GM19043 (cell line): Measurements from ENCODE around the gene KMT2C.
"Not testable (repeated sequence)": the region's sequence is repeated elsewhere in the genome, so short reads cannot be mapped to it uniquely, and the experiment has no call there.

Source experiments
- ATAC-seq: cut with Tn5 transposase; IDR thresholded peaks from one replicate; pipeline ENCODE4 v1.9.1; 2021; ENCODE audit warnings: low read depth; ENCODE audit not compliant: unreplicated experiment

Gene KMT2C

DNA sequence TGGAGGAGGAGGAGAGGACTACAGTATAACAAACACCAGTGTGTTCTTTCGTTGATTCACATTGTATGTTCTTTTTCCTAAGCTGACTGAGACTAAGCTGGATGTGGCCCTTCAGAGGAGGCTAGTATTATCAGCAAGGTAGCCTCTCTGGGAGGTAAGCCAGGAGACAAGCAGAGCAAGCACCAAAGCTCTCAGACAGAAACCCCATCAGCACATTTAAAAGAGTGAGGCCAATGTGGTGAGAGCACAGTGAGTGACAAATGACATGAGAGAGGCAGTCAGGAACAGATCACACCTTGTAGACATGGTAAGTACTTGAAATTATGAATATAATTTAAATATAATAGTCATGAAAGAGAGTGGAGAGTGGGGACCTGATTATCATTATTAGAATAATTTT is 107.6 kb downstream of the KMT2C start:
- ATAC-seq = no peak

DNA sequence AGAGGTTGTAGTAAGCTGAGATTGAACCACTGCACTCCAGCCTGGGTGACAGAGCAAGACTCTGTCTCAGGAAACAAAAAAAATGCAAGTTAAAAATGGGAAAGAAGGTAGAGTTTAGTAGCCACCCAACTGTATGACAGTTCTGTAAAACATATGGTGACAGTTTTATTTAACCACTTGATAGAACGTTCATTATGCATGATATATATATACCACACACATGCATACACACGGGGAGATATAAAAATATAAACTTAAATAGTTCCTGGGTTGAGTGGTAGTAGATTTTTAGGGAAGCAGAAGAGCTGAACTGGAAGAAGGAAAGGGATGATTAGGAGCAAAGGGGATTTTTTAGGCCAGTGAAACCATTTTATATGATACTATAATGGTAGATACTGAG is 120.0 kb downstream of the KMT2C start:
- no peak for ATAC-seq

DNA sequence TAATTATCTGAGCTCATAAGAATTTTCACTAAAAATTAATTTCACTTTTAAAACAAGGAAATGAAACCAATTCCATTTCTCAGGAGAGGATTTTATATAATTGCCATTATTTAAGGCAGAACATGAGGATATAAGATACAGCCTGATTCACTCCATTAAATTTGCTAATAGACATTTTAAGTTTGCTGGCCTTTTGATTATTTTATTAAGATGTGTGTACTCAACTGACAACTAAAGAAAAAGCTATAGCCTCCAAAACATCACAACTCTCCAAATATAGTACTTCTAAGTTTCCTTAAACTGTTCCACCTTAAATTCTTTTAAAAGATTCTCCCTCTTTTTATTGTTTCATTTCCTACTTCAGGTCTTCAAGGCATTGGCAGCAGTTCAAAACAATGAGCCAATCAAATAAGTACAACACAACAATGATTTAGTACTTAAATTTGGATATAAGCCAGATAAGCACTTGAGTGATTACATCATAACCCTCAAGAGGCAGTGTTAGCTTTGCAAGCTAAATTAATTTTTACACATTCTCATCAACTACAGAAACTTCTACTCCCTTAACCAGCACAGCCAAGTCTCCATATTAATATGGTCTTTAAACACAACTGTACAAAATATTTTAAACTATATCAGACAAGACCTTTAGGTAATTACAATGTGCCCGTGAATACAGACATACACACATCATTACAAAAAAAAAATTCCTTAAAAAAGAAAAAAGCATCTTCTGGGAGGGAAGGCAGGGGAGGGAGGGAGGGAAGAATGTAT is 121.8 kb downstream of the KMT2C start:
- ATAC-seq = no peak

DNA sequence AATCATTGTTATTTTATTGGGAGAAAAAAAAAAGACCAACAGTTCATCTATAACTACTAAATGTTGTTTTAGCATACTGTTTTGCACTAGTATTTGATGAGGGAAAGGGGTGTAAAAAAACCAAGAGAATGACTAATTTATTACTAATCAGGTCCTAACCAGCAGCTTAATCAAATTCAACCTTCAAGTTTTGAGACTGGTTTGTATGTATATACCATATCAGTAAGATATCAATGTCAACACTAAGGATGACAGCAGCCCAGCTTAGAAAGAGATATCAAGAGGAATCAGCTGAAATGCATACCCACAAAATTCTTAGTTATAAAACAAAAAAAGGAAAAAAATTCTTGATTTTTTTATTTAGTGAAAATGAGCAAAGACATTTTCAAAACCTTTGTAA is 122.6 kb downstream of the KMT2C start:
- no peak for ATAC-seq

DNA sequence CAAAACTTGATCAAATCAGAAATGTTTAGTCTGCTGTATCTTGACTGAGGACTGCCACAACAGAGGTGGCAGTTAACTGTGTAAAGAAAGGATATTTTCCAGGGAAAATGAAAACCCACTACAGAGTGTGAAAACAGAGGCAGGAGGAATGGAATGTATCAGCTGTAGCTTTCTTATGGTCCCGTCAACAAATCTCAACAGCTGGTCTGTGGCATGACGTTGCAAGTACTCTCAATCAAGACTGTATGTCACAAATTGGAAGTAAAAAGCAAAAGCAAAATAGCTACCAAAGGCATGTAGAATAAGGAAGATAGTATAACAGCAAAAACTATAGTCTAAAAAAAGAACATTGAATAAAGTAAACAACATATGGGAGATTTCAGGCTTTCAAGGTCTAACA is 123.5 kb downstream of the KMT2C start:
- ATAC-seq = no peak

DNA sequence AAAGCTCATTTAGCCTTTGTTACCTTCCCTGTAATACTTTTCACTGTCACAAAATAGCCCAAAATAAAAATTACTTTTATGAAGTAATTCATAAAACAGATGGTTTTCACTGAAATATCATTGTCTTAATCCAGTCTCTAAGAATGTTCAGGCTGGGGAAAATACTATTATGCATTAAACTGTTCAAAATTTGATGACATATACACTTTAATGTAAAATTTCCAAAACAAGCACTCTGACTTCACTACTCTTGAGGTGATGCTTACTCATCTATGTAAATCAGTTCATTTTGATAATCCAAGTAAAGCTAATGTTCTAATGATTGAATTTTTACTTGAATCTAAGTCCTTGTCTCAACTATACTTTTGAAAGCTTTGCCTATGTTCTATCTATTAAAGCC is 127.9 kb downstream of the KMT2C start:
- ATAC-seq = no peak

DNA sequence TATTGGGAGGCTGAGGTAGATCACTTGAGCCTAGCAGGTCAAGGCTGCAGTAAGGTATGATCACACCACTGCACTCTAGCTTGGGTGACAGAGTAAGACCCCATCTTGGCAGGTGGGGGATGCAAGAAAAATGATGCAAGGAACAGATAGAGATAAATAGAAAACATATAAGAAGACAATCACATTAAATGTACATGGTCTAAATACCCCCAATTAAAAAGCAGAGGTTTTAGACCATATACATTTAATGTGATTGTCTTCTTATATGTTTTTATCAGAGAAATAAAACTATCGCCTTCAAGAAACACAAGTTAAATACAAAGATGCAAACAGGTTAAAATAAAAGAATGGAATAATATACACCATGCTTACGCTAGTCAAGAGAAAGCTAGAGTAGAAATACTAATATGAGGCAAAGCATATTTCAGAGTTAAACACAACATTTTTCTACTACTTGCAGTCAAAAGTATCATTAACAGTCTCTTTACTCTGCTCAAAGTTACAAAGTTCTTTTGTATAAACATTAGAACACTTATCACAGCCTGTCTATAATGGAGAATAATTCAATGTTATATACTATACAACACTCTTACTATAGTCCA is 136.2 kb downstream of the KMT2C start:
- not testable (repeated sequence) for ATAC-seq

DNA sequence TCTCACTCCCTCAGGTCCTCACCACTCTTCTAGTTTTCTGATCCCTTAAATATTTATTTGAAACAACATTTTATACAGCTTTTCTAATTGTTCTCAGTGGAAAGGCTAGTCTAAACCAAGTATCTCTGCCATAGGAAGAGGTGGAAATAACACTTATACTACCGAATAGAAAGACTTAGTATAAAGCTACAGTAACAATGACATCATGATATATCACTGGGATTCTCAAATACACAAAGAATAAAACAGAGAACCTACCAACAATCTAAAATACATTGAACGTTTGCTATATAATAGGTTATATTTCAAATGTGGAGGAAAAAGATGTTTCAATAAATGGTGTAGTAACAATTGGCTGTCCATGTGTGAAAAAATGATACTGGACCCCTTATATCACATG is 142.9 kb downstream of the KMT2C start:
- no peak for ATAC-seq

DNA sequence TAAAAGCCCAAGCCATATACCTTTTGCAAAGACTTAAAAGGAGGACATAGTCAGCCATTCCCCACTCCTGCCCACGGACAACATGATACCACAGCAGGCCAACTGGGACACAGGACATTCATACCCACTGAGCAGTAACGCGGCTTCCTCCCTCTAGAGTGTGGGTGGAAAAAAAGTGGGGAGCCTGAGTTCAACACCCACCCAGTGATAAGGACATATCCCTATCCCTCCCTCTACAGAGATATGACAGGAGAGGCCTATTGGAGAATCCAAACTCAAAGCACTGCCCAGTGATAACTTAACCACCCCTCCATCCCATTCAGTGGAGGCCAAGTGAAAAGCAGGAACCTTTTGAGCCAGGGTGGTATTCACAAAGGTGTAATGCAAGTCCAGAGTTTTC is 148.8 kb downstream of the KMT2C start:
- not testable (repeated sequence) for ATAC-seq

DNA sequence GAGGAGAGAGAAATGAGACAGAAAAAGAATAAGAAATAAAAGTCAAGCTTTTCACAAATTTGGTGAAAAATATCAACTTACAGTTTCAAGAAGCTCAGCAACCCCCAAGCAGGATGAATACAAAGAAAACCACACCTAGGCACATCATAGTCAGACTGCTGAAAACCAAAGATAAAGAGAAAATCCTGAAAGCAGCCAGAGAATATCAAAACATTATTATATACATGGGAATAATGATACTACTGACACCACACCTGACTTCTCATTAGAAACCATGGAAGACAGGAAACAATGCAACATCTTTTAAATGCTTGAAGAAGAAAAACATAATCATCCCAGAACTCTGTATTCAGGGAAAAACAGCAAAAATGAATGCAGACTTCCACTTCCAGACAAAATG is 149.6 kb downstream of the KMT2C start:
- not testable (repeated sequence) for ATAC-seq

DNA sequence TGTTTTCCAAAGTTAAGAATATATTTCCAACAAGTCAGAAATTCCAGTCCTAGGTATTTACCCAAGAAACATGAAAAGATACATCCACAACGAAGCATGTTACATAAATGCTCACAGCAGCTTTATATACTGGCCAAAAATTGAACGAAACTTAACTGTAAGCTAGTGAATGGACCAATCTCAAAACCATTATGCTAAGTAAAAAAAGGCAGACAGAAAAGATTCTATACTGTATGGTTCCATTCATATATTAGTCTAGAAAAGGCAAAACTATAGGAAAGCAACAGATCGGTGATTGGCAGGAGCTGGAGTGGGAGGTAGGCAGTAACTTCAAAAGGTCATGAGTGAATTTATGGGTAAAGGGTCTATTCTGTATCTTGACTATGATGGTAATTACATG is 150.8 kb downstream of the KMT2C start:
- ATAC-seq = not testable (repeated sequence)

DNA sequence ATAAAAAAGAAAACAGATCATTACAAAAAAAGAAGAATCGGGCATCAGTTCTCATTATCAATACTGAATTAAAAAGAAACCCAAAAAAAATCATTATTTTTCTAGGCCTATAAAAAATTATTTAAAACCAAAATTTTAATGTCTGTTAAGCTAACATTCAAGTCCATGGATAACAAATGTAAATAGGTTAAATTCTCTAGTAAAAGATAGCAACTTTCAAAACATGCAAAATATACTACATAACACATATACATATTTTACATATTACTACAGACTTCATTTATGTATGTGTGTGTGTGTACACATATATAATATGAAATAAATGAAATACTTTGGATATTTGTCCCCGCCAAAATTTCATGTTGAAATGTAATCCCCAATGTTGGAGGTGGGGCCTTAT is 158.1 kb downstream of the KMT2C start:
- not testable (repeated sequence) for ATAC-seq

DNA sequence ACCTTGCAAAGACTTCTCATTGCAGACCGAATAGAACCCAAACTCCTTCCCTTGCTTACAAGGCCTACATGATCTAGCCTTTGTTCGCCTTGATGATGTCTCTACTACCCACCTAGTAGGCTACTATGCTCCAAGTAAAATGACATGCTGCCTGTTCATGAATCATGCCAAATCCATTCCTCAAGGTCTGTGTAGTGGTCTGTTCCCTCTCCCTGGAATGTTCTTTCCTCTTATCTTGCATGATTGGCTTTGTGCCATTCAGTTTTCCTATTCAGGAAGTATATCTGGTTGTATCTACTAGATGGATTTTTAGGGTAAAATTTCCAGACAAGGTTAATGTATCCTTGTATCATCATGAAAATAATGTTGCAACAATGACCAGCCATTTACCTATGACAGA is 165.4 kb downstream of the KMT2C start:
- ATAC-seq = not testable (repeated sequence)

DNA sequence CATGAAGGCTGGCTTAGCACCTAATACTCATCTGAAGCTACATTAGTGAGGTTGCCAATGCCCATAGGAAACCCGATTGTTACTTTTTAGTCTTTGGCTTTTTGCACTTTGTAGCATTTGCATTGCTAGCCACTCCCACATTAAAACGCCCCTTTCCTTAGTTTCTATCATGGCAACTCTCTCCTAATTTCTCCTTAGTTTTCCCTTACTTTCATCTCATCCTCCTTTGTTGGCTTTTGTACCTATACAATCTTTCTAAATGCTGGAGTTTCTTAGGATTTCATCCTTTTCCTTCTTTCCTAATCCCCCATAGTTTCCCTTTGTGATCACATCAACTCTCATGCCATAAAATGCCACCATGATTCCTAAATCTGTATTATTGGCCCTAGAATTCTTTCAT is 168.9 kb downstream of the KMT2C start:
- not testable (repeated sequence) for ATAC-seq

DNA sequence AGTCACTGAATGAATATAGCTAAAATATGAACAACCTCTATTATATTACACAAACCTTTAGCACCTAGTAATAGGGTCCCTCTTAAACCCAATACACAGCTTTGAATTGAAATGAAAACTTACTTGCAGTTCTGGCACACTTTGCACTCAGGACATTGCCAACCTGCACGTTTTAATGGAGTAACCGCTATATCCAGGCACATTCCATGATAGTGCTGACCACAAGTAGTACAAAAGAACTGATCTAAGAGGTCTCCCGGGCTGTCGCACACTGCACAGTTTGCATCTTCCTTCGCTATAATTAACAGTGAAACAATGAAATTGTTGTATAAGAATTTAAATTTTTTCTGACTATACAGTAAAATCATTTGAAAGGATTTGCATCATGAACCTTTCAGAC is 170.9 kb downstream of the KMT2C start:
- not testable (repeated sequence) for ATAC-seq

DNA sequence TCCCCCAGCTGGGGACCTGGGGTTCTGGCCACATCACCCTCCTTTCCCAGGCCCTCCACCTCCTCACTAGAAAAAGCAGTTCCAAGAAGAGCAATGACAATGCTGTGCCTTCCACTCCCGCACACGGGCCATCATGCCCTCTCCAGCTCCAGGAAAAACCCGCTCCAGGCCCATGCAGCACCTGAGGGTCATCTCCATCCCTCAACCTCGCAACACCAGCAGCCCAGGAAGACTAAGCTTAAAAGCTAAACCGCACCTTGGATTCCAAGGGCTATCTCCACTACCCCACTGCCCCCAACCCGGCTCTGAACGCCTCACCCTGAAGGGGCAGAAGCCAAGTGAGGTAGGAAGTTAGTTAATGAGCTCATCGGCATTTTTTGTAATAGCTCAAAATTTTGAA is 173.7 kb downstream of the KMT2C start:
- ATAC-seq = not testable (repeated sequence)

DNA sequence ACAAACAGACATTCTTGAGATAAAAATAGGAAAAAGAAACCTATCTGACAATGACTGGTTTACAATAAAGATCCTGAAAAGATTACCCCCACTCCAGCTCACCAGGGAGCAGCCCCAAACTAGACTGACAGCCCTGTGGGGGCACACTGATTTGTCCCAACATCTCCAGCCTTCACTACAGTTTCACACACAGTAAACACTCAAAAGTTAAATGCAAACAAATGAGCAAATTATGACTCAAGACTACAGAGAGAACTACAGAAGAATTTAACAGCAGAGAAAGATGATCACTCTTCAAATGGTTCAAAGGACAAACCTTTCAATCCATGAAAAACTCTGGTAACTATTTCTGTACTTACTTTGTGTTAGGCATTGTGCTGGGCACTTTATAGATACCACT is 176.2 kb downstream of the KMT2C start:
- not testable (repeated sequence) for ATAC-seq

DNA sequence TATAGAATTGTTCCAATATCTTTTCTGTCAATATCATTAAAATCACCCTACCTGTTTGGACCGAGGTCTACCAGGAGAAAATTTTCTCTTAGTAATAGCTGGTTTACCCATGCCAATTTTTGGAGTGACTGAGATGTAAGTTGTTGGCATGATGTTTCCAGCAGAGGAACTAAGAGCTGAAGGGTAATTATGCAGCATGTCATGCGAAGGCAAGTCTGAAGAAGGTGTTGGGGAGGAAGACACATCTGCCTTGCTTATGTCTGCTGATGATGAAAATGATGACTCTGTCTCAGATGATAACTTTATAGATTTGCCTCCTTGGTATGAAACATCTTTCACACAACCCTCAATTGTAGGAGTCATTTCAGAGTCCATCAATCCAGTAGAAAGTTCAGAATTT is 188.0 kb downstream of the KMT2C start:
- ATAC-seq = not testable (repeated sequence)

DNA sequence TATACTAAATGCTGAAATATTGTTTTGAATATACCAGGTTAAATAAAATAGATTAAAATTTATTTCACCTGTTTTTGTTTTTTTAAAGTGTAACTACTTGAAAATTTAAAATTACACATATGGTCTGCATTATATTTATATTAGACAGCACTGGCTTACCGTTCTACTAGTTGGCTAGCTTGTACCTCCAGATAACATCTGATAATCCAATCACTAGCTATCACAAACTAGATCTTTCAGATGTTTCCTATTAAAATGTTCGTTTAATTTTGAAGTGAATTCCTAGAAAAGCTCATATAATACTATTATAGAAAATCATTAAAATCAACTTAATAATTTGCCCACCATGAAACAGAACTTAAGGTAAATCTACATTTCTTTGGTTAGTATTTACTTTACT is 190.4 kb downstream of the KMT2C start:
- not testable (repeated sequence) for ATAC-seq

DNA sequence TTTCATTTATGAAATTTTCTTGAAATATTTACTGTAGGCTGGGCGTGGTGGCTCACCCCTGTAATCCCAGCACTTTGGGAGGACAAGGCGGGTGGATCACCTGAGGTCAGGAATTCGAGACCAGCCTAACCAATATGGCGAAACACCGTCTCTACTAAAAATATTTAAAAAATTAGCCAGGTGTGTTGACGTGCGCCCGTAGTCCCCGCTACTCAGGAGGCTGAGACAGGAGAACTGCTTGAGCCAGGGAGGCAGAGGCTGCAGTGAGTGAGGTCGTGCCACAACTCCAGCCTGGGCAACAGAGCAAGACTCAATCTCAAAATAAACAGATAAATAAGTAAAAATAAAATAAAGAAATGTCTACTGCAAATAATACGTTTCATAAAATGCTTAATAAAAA is 192.3 kb downstream of the KMT2C start:
- not testable (repeated sequence) for ATAC-seq

DNA sequence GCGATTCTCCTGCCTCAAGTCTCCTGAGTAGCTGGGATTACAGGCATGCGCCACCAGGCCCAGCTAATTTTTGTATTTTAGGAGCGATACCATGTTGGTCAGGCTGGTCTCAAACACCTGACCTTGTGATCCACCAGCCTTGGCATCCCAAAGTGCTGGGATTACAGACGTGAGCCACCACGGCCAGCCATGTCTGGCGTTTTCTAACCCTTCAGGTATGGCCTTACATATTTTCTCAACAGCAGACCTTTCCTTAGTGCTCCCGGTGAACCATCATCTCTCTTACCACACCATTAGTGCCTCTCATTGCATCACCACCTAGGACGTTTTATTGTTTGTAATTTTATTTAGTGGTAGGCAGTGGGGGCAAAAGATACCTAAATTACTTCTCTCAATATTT is 194.5 kb downstream of the KMT2C start:
- ATAC-seq = not testable (repeated sequence)

DNA sequence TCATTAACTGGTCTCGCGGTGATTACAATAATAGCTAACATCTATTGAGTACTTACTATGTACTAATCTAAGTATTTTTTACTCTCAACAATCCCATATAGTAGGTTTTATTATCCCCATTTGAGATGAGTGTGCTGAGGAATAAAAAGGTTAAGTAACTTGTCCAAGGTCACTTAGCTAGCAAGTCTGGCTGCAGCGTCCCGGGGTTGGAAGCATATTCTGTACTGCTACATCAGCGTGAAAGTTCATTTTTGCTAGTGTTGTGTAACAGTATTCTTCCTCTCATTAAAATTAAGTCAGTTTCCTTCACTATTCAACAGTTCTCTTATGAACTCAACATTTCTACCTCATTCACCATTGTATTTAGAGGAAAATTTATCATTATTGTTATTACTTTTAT is 199.5 kb downstream of the KMT2C start:
- ATAC-seq = not testable (repeated sequence)
